CD4-positive, alpha-beta memory T cell (primary cell): Measurements from ENCODE around the gene CDH15. TPM values are rescaled to one million over a fixed set of nuclear protein-coding genes. Genes with fewer than 3 reads are reported as not detected.
A peak's percentile ranks its signal among the peaks of the same experiment; 100 is the strongest.
"Not testable (repeated sequence)": the region's sequence is repeated elsewhere in the genome, so short reads cannot be mapped to it uniquely, and the experiment has no call there.

ENCODE experiments used
- CTCF ChIA-PET: fragments of 350-600 bp; sonication (Branson Sonifier 250); formaldehyde crosslinking; loops from one replicate; lab custom pipeline; 2021; ENCODE audit warnings: inconsistent platforms; ENCODE audit not compliant: partially characterized antibody; lab: Charles Lee
- POLR2A ChIA-PET: fragments of 350-600 bp; sonication (Branson Sonifier 250); formaldehyde crosslinking; loops from one replicate; lab custom pipeline; 2021; ENCODE audit not compliant: partially characterized antibody; lab: Charles Lee
- DNase-seq, 5 donors: peaks; one replicate each; pipeline versions ENCODE4 v3.0.0 to v3.0.0-alpha.2; 2020 to 2022; ENCODE audit warnings: mixed read lengths in 1 of 5
- H3K27ac ChIP-seq: one replicate; pipeline ENCODE4 v1.7.0; 2013; ENCODE audit warnings: low read depth, low read length
- H3K27me3 ChIP-seq: 2 replicates; pipeline ENCODE4 v1.7.0; 2013; ENCODE audit warnings: mild to moderate bottlenecking, low read length, moderate library complexity; ENCODE audit not compliant: insufficient read depth
- H3K36me3 ChIP-seq: 2 replicates; pipeline ENCODE4 v1.7.0; 2013; ENCODE audit warnings: mild to moderate bottlenecking, low read length, moderate library complexity; ENCODE audit not compliant: insufficient read depth
- H3K4me1 ChIP-seq: 2 replicates; pipeline ENCODE4 v1.7.0; 2013; ENCODE audit warnings: mild to moderate bottlenecking, low read length, moderate library complexity; ENCODE audit not compliant: insufficient read depth
- H3K4me3 ChIP-seq, 2 donors: one replicate each; pipeline ENCODE4 v1.7.0; 2013; ENCODE audit warnings: low read length in 2 of 2, mild to moderate bottlenecking in 1 of 2
- H3K9me3 ChIP-seq, 2 donors: one replicate each; pipeline ENCODE4 v1.7.0; 2013; ENCODE audit warnings: low read length in 2 of 2, control low read depth in 1 of 2; ENCODE audit not compliant: control insufficient read depth in 1 of 2
- H3K27ac Mint-ChIP-seq, 7 donors: one replicate each; pipeline ENCODE4 v1.8.0; 2020 to 2021; ENCODE audit warnings: mixed read lengths in 7 of 7, mild to moderate bottlenecking in 6 of 7, inconsistent platforms in 3 of 7, moderate library complexity in 3 of 7
- H3K27me3 Mint-ChIP-seq, 2 donors: one replicate each; pipeline ENCODE4 v1.8.0; 2020 to 2021; ENCODE audit warnings: mixed read lengths in 2 of 2
- H3K36me3 Mint-ChIP-seq, 2 donors: one replicate each; pipeline ENCODE4 v1.8.0; 2020 to 2021; ENCODE audit warnings: mixed read lengths in 2 of 2, inconsistent platforms in 1 of 2, mild to moderate bottlenecking in 1 of 2
- H3K4me1 Mint-ChIP-seq, 4 donors: one replicate each; pipeline ENCODE4 v1.8.0; 2020 to 2021; ENCODE audit warnings: mixed read lengths in 4 of 4, mild to moderate bottlenecking in 1 of 4
- H3K4me3 Mint-ChIP-seq, 8 donors: one replicate each; pipeline ENCODE4 v1.8.0; 2020 to 2021; ENCODE audit warnings: mixed read lengths in 8 of 8, mild to moderate bottlenecking in 7 of 8, moderate library complexity in 6 of 8, inconsistent platforms in 3 of 8
- H3K9me3 Mint-ChIP-seq, 8 donors: one replicate each; pipeline ENCODE4 v1.8.0; 2020 to 2021; ENCODE audit warnings: mixed read lengths in 8 of 8, mild to moderate bottlenecking in 5 of 8, inconsistent platforms in 3 of 8, moderate library complexity in 1 of 8
- intact Hi-C: fragments of 100-400 bp; cut with micrococcal nuclease; formaldehyde crosslinking; loops from one replicate; pipeline ENCODE4 v1.15.1; 2023
- polyA plus RNA-seq, 2 donors: library from polyadenylated mRNA; unstranded; fragments of 300-500 nt; fragmentation: Illumina TruSeq; gene quantifications; one replicate each; pipeline ENCODE4 v1.2.3, GENCODE V29; 2021
- total RNA-seq, 2 experiments: library from RNA; stranded (reverse); gene quantifications; one replicate each; pipeline ENCODE4 v1.2.3, GENCODE V29; 2021

Gene CDH15
- total and polyA plus RNA-seq, 4 experiments from 2014 or later, result not detected

DNA sequence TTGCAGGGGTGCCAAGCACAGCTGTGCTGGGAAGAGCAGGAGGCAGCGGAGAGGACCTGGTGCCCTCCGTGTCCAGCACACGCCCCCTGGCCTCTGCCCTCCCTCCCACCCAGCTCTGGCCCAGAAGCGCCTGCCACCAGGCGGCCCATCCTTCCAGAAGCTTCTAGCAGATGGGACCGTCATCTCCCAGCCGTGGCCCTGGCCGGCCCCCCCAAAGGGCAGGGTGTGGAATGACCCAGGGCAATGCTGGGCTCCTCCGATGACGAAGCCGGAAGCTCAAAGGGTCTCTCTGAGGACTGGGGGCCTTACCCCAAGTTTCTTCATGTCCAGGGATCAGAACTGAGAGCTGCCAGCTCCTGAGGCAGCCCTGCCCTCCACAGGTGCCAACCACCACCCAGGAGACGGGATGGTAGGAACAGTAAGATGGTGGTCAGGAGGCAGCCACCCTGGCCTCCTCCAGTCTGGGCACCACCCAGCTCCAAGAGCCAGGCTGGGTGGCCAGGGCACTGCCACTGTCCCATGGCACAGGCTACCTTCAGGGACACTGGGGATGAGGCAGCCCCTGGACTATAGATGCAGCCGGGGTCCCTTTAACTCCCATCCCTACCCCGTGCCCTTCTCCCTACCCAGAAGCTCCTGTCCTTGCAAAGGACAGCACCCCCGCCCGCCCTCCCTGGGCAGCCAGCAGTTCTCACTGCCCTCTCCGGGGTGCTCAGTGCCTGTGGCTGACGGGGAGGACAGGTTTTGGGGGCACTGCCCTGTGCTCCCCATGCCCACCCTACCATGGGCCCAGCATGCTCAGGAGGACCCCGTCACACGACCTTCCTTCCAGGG is 6.5 kb upstream of the CDH15 start:
- CTCF ChIA-PET, result interaction anchor here (1.4 kb wide), 1 partner anchor 349 kb away, joined by 3 read pairs; no protein-coding TSS in a partner anchor
- no peaks in the 10 kb centered on the region for H3K36me3 ChIP-seq
- no peaks in the 10 kb centered on the region for H3K9me3 ChIP-seq
- no peak overlapping the region for H3K27ac ChIP-seq
- Mint-ChIP-seq H3K27ac (no peak overlapping the region), H3K27me3 (no peaks in the 10 kb centered on the region), H3K36me3 (no peaks in the 10 kb centered on the region), H3K9me3 (no peaks in the 10 kb centered on the region), H3K4me3 (no peak overlapping the region), H3K4me1 (no peaks in the 10 kb centered on the region)
- peaks cover 14% of the 10 kb centered on the region for H3K4me1 ChIP-seq
- intact Hi-C loops, result loop anchor here (5.0 kb wide), 1 partner anchor 603 kb away; no protein-coding TSS in a partner anchor
- POLR2A ChIA-PET, result interaction anchor here (0.8 kb wide), 1 partner anchor 71 kb away, joined by 3 read pairs; the partner anchor contains the start of gene ACSF3
- H3K27me3 ChIP-seq, result no peaks in the 10 kb centered on the region
- no peak overlapping the region for H3K4me3 ChIP-seq
- DNase-seq, result no peak

- H3K4me1 ChIP-seq, result peaks cover 20% of the 10 kb centered on the region
- H3K36me3 ChIP-seq, H3K9me3 Mint-ChIP-seq, H3K27me3 Mint-ChIP-seq, H3K4me3 ChIP-seq, POLR2A ChIA-PET, CTCF ChIA-PET, H3K27ac ChIP-seq, H3K9me3 ChIP-seq, H3K4me3 Mint-ChIP-seq, H3K36me3 Mint-ChIP-seq, H3K4me1 Mint-ChIP-seq, DNase-seq, H3K27ac Mint-ChIP-seq, H3K27me3 ChIP-seq: not testable (repeated sequence)
- intact Hi-C loops, result loop anchor here (5.0 kb wide), 1 partner anchor 603 kb away; no protein-coding TSS in a partner anchor
These were observed 5.9 kb upstream of the CDH15 start for GRCh38 chr16:89165681-89165979.

- Mint-ChIP-seq H3K4me1 (peaks cover 4 to 8% (median 7%) of the 10 kb centered on the region in 4 donors), H3K27me3 (peaks cover 0 to 1% of the 10 kb centered on the region in 2 donors), H3K36me3 (no peaks in the 10 kb centered on the region), H3K9me3 (no peaks in the 10 kb centered on the region), H3K27ac (no peak overlapping the region), H3K4me3 (no peak overlapping the region)
- peaks cover 25% of the 10 kb centered on the region for H3K4me1 ChIP-seq
- H3K27ac ChIP-seq, result no peak overlapping the region
- no peak for DNase-seq
- no peaks in the 10 kb centered on the region for H3K36me3 ChIP-seq
- CTCF ChIA-PET, result interaction anchor here (0.7 to 2.0 kb wide), 12 partner anchors 51 to 431 kb away, joined by 3 to 8 read pairs (median 3); no protein-coding TSS in a partner anchor
- POLR2A ChIA-PET, result interaction anchor here (1.0 to 1.2 kb wide), 3 partner anchors 73 to 355 kb away, joined by 3 to 4 read pairs (median 3); partner anchors contain the start of genes ACSF3 and APRT
- no peak overlapping the region for H3K4me3 ChIP-seq
- intact Hi-C loops, result loop anchor here (1.0 to 5.0 kb wide), 3 partner anchors 226 to 605 kb away; no protein-coding TSS in a partner anchor
- no peaks in the 10 kb centered on the region for H3K9me3 ChIP-seq
- no peaks in the 10 kb centered on the region for H3K27me3 ChIP-seq
These were observed 4.7 kb upstream of the CDH15 start for GRCh38 chr16:89166696-89167424.

DNA sequence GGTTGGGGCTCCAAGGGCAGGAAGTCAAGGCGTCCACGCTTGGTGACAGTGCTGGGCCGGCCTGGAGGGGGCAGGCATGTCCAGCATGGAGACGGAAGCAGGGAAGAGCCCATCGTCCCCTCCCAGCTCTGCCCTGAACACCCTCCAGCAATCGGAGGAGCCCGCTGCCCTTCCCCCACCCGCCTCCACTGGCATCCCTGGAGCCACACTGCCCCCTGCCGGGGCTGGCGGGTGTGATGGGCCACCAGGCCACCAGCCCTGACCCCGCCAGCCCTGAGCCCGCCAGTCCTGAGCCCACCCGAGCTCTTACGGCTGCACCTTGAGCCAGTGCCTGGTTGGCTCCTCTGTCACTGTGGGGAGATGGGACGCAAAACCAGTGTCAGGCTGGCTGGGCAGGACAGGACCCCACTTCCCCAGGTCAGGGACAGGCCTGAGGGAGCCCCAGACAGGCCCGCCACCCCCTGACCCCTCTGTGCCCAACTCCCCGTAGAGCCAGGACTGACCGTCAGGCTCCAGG is 4.1 kb upstream of the CDH15 start:
- H3K27ac Mint-ChIP-seq, result peak overlapping the region in 1 of 7 donors; percentile 76
- peak; percentile 74 to 82 (median 77) for DNase-seq
- Histone ChIP-seq H3K27ac (no peak overlapping the region), H3K4me1 (peaks cover 25% of the 10 kb centered on the region), H3K9me3 (no peaks in the 10 kb centered on the region), H3K4me3 (no peak overlapping the region), H3K27me3 (no peaks in the 10 kb centered on the region), H3K36me3 (no peaks in the 10 kb centered on the region)
- CTCF ChIA-PET, result interaction anchor here (0.9 to 2.0 kb wide), 9 partner anchors 52 to 431 kb away, joined by 3 to 8 read pairs (median 4); no protein-coding TSS in a partner anchor
- intact Hi-C loops, result loop anchor here (1.0 to 5.0 kb wide), 3 partner anchors 226 to 605 kb away; no protein-coding TSS in a partner anchor
- no peaks in the 10 kb centered on the region for H3K36me3 Mint-ChIP-seq
- H3K4me1 Mint-ChIP-seq, result peaks cover 4 to 8% (median 7%) of the 10 kb centered on the region in 4 donors
- H3K9me3 Mint-ChIP-seq, result no peaks in the 10 kb centered on the region
- no peak overlapping the region for H3K4me3 Mint-ChIP-seq
- POLR2A ChIA-PET, result interaction anchor here (0.9 to 1.2 kb wide), 4 partner anchors 50 to 355 kb away, joined by 3 to 4 read pairs (median 3); partner anchors contain the start of genes ACSF3, APRT and ZNF778
- peaks cover 0 to 1% of the 10 kb centered on the region in 2 donors for H3K27me3 Mint-ChIP-seq

- H3K36me3 Mint-ChIP-seq, result no peaks in the 10 kb centered on the region
- Histone ChIP-seq H3K36me3 (no peaks in the 10 kb centered on the region), H3K9me3 (no peaks in the 10 kb centered on the region), H3K4me1 (peaks cover 25% of the 10 kb centered on the region), H3K27me3 (no peaks in the 10 kb centered on the region), H3K27ac (no peak overlapping the region), H3K4me3 (no peak overlapping the region)
- H3K27me3 Mint-ChIP-seq, result peaks cover 0 to 1% of the 10 kb centered on the region in 2 donors
- no peaks in the 10 kb centered on the region for H3K9me3 Mint-ChIP-seq
- ChIA-PET CTCF (interaction anchor here (2.0 kb wide), 1 partner anchor 226 kb away, joined by 8 read pairs; no protein-coding TSS in a partner anchor), POLR2A (interaction anchor here (0.9 to 1.0 kb wide), 2 partner anchors 49 to 75 kb away, joined by 3 read pairs; partner anchors contain the start of genes ACSF3 and ZNF778)
- peaks cover 4 to 8% (median 7%) of the 10 kb centered on the region in 4 donors for H3K4me1 Mint-ChIP-seq
- intact Hi-C loops, result loop anchor here (5.0 kb wide), 1 partner anchor 606 kb away; no protein-coding TSS in a partner anchor
- no peak for DNase-seq
- no peak overlapping the region for H3K4me3 Mint-ChIP-seq
- no peak overlapping the region for H3K27ac Mint-ChIP-seq
These were observed 3.0 kb upstream of the CDH15 start for GRCh38 chr16:89168381-89169189.

DNA sequence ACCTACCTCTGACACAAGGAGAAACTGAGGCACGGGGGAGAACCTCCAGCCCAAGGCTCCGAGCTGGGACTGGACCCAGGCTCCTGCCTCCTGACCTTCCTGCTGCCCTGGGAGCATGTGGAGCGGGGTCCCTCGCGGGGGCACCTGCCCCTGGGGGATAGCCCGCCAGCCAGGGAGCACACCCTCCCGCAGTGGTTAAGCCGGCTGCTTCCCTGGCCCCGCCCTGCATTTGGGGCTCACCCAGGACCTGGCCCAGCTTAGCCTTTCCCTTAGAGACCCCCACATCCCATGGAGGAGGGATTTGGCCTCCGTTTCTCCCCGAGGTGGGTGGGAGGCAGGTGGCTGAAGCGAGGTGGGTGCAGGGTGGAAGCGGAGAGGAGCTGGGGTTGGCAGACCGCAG is 1.8 kb upstream of the CDH15 start:
- H3K4me3 ChIP-seq, result no peak overlapping the region
- H3K27me3 Mint-ChIP-seq, result peaks cover 0 to 1% of the 10 kb centered on the region in 2 donors
- H3K4me3 Mint-ChIP-seq, result no peak overlapping the region
- POLR2A ChIA-PET, result interaction anchor here (1.0 to 2.0 kb wide), 2 partner anchors 76 to 312 kb away, joined by 3 to 7 read pairs; partner anchors contain the start of genes ACSF3, GALNS and TRAPPC2L
- peak in 1 of 5 donors; percentile 33 for DNase-seq
- no peaks in the 10 kb centered on the region for H3K36me3 ChIP-seq
- no peaks in the 10 kb centered on the region for H3K36me3 Mint-ChIP-seq
- no peak overlapping the region for H3K27ac ChIP-seq
- peaks cover 25% of the 10 kb centered on the region for H3K4me1 ChIP-seq
- no peaks in the 10 kb centered on the region for H3K27me3 ChIP-seq
- no peak overlapping the region for H3K27ac Mint-ChIP-seq
- CTCF ChIA-PET, result no interaction called here
- no peaks in the 10 kb centered on the region for H3K9me3 Mint-ChIP-seq
- no peaks in the 10 kb centered on the region for H3K9me3 ChIP-seq
- intact Hi-C loops, result loop anchor here (5.0 kb wide), 1 partner anchor 607 kb away; no protein-coding TSS in a partner anchor
- peaks cover 4 to 8% (median 7%) of the 10 kb centered on the region in 4 donors for H3K4me1 Mint-ChIP-seq
